HG02678 (cell line): ENCODE measurements around the gene CLECL1.
"Not testable (repeated sequence)": the region's sequence is repeated elsewhere in the genome, so short reads cannot be mapped to it uniquely, and the experiment has no call there.

ENCODE experiments used
- ATAC-seq: cut with Tn5 transposase; IDR thresholded peaks from one replicate; pipeline ENCODE4 v1.9.1; 2021; ENCODE audit warnings: mild to moderate bottlenecking, moderate library complexity; ENCODE audit not compliant: unreplicated experiment

The CLECL1 gene

GRCh38 chr12:9724023-9724422 is 8.9 kb downstream of the CLECL1 start:
- no peak for ATAC-seq

DNA sequence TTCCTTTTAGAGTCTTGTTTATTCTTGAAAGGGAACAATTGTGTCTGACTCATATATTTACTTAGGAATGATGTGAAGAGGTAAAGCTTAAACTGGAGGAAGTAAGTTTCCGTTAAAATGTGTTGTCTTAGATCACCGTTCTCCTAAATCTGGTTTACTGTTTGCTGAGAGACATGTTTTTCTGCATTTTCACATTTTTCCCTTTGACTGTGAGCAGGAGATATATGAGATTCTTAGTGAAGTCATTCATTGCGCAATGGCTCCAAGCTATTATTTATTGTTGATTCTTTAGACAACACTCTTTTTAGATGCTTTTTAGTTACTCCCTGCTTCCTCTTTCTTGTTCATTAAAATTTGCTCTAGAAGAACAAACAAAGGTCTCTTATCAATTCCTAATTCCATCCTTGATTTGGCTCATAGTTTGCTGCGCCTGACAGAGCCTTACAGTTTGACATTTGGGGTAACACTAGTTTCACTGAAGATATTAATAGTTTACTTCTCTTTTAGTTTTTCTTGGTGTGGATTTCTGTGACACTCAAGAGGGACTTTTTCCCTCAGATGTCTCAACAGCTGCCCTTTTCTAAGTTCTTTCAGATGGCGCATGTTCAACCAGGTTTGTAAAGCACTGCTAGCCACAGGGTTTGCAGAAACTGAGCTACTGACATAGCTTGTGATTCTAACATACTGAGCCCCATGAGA is 11.4 kb downstream of the CLECL1 start:
- peak; percentile 70 for ATAC-seq

- ATAC-seq: no peak
Measured at GRCh38 chr12:9719790-9720189, 13.1 kb downstream of the CLECL1 start.

DNA sequence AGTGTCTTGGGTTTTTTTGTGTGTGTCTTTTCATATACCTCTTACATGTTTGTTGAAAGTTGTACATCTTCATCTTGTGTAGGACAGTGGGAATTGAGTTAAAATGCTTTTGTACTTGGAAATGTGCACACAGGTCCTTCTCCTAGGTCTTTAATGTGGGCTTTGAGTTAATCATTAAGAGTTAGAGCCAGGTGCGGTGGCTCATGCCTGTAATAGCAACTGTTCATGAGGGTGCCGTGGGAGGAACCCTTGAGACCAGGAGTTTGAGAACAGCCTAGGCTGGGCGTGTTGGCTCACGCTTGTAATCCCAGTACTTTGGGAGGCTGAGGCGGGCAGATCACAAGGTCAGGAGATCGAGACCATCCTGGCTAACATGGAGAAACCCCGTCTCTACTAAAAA is 13.9 kb downstream of the CLECL1 start:
- no peak for ATAC-seq

- ATAC-seq: no peak
Measured at GRCh38 chr12:9717070-9717925, 15.6 kb downstream of the CLECL1 start.

GRCh38 chr12:9713032-9713558 is 19.8 kb downstream of the CLECL1 start:
- ATAC-seq: peak; percentile 70

DNA sequence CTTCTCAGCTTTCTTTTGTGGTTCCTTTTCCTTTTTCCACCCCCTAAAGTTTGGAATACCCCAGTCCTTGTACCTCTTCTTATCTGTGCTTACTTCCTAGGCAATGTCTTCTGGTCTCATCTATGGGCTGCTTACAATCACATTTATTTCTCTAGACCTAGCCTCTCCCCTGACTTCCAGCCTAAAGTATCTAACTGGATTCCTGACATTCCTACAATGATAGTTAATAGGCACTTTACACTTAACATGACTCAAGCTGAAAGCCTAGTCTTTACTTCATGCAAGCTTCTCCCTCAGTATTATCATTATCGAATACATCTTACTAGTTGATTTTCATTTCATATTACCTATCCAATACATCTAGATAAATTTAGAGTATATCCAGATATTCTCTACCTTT is 21.2 kb downstream of the CLECL1 start:
- no peak for ATAC-seq

- ATAC-seq: no peak
Measured at GRCh38 chr12:9710584-9711375, 22.1 kb downstream of the CLECL1 start.

DNA sequence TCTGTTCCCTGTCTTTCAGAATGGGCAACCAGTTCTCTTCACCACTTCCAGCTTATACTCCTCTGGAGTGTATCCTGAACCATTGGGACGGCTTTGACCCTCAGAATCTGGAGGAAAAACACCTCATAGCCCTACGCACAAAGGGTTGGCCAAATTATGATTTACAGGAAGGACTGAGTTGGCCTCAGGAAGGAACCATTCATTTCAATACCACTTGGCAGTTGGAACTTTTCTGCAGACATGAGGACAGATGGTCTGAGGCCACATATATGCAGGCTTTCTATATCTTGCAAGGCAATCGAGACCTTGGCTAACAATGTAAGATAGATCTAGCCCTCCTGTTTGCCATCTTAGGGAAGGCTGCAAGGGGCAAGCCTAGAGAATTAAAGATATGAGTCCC is 24.0 kb downstream of the CLECL1 start:
- no peak for ATAC-seq

GRCh38 chr12:9707864-9708808 is 24.8 kb downstream of the CLECL1 start:
- ATAC-seq: no peak

DNA sequence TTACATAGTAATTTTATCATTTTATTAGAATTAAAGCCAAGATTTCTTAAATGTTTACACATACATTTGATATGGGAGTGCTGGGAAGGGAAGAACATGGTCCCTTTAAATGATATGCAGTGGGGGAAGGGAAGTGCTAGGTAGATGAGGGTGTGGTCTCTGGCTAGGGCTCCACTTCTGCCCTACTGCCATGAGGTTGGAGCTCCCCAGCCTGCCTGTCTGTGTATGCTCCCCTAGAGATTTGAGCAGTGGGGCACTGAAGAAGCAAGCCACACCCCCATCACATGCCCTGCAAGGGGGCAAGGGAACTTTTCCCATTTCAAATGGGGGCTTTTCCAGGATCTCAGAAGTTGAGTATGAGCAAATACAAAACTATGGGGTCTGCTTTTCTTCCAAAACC is 25.5 kb downstream of the CLECL1 start:
- ATAC-seq: no peak

- ATAC-seq: no peak
Measured at GRCh38 chr12:9706086-9706685, 26.7 kb downstream of the CLECL1 start.

DNA sequence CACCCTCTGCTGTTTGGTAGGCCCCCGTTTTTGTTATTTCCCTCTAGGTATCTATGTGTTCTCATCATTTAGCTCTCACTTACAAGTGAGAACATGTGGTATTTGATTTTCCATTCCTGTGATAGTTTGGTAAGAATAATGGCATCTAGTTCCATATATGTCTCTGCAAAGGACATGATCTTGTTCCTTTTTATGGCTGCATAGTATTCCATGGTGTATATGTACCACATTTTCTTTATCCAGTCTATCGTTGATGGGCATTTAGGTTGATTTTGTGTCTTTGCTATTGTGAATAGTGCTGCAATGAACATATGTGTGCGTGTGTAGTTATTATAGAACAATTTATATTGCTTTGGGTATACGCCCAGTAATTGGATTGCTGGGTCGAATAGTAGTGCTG is 28.3 kb downstream of the CLECL1 start:
- ATAC-seq: not testable (repeated sequence)

- no peak for ATAC-seq
Measured at GRCh38 chr12:9702255-9702654, 30.6 kb downstream of the CLECL1 start.

DNA sequence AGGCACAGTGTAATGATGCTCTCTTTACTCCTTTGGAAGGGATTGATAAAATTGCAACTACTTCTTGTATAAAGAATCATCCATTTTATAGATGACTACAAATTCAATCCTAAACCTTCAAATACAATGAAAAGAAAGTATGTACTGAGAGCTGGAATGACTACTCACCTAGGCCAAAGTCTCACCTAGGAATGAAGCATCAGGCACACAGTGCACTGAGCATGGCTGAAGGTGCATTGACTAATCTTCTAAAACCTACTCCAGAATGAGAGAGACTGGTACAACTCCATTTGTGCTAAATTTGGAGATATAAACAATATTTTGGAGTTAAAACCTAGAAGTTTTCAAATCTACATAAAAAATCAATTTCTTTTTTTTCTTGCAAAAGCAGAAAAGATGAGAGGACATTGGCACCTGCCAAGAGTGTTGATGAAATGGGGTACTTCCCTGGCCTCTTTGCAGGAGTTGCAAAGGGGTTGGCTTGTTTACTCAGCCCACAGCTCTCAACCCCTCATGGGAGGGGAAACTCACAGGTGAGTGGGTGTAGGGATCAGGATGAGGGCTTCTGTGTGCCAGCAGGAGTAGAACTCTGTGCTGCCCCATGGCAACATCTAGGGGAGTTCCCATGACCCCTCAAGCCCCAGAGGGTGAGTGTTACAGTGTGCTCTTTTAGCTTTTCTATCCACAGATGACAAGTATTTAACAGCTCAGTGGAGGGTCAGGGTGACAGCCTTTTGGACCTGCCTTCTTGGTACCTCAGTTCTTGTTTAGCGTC is 31.3 kb downstream of the CLECL1 start:
- ATAC-seq: no peak

DNA sequence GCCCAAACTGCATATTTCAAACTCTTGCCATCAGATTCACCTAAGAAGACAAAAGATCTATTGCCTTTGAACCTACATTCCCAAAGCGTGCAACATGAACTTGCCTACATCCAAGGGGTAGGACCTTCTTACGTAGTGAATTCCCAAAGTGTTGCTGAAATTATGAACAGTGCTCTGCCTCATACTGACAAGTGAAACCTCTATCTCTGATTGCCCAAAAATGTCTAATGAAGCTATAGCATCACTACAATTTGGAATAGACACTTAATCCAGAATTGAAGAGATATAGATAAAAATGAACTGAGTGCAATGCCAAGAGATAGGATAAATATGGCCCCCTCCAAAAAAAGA is 32.3 kb downstream of the CLECL1 start:
- no peak for ATAC-seq

GRCh38 chr12:9699898-9700605 is 32.8 kb downstream of the CLECL1 start:
- no peak for ATAC-seq

- no peak for ATAC-seq
Measured at GRCh38 chr12:9699269-9699897, 33.5 kb downstream of the CLECL1 start.
